Muscle of leg (tissue), 11 donors: Measurements from ENCODE around the gene C1QTNF1. TPM values are rescaled to one million over a fixed set of nuclear protein-coding genes. Genes with fewer than 3 reads are reported as not detected.

Source experiments
- DNase-seq: peaks from one replicate; pipeline ENCODE4 v3.0.0; 2013
- H3K27ac ChIP-seq: one replicate; pipeline ENCODE4 v1.5.1; 2013; ENCODE audit warnings: mild to moderate bottlenecking, low read length, control low read depth
- H3K27me3 ChIP-seq: one replicate; pipeline ENCODE4 v1.6.1; 2013; ENCODE audit warnings: low read length; ENCODE audit not compliant: control insufficient read depth, insufficient read depth
- H3K36me3 ChIP-seq: one replicate; pipeline ENCODE4 v1.6.1; 2013; ENCODE audit warnings: low read length; ENCODE audit not compliant: control insufficient read depth, insufficient read depth
- H3K4me1 ChIP-seq: one replicate; pipeline ENCODE4 v1.6.1; 2013; ENCODE audit warnings: low read length; ENCODE audit not compliant: control insufficient read depth, insufficient read depth
- H3K4me3 ChIP-seq: one replicate; pipeline ENCODE4 v1.5.1; 2013; ENCODE audit warnings: low read length, control low read depth
- H3K9me3 ChIP-seq: replicated peaks from 2 replicates; pipeline ENCODE4 v1.6.1; 2013; ENCODE audit warnings: low read depth, low read length; ENCODE audit not compliant: control insufficient read depth
- WGBS: methylation state at CpG from one replicate; pipeline ENCODE4 v1.1.5; 2013; ENCODE audit warnings: missing lambda C conversion rate; ENCODE audit not compliant: insufficient coverage; 5-methylcytosine and 5-hydroxymethylcytosine counted together
- polyA plus RNA-seq, 8 donors: library from polyadenylated mRNA; unstranded; fragments of 120-200 nt; gene quantifications; one replicate each; pipeline versions ENCODE4 v1.2.1 to v1.2.3, GENCODE V29; 2013; ENCODE audit warnings: inconsistent platforms in 1 of 8, low replicate concordance in 1 of 8; ENCODE audit not compliant: insufficient read length in 8 of 8, insufficient read depth in 1 of 8
- total RNA-seq: library from RNA; stranded (reverse); fragments of 120-200 nt; gene quantifications from one replicate; pipeline ENCODE4 v1.2.4, GENCODE V29; 2013

The C1QTNF1 gene
- total and polyA plus RNA-seq, 9 donors, result 3.3 to 10.9 (median 5.8) TPM

GRCh38 chr17:78993241-78993956 lies 30.6 kb upstream of the C1QTNF1 start:
- WGBS, result 82% methylated on average over 45 of the region's 49 CpGs
- no peak for DNase-seq
- H3K27me3 ChIP-seq, result no peaks in the 10 kb centered on the region
- no peaks in the 10 kb centered on the region for H3K9me3 ChIP-seq
- H3K4me3 ChIP-seq, result no peak overlapping the region
- peaks cover 81% of the 10 kb centered on the region for H3K36me3 ChIP-seq
- peaks cover 18% of the 10 kb centered on the region for H3K4me1 ChIP-seq
- H3K27ac ChIP-seq, result no peak overlapping the region

GRCh38 chr17:78993981-78994671 lies 29.8 kb upstream of the C1QTNF1 start:
- peaks cover 88% of the 10 kb centered on the region for H3K36me3 ChIP-seq
- WGBS, result 92% methylated on average over 12 of the region's 22 CpGs
- H3K4me1 ChIP-seq, result peaks cover 25% of the 10 kb centered on the region
- DNase-seq, result no peak
- H3K27me3 ChIP-seq, result no peaks in the 10 kb centered on the region
- no peak overlapping the region for H3K4me3 ChIP-seq
- no peak overlapping the region for H3K27ac ChIP-seq
- H3K9me3 ChIP-seq, result no peaks in the 10 kb centered on the region

DNA sequence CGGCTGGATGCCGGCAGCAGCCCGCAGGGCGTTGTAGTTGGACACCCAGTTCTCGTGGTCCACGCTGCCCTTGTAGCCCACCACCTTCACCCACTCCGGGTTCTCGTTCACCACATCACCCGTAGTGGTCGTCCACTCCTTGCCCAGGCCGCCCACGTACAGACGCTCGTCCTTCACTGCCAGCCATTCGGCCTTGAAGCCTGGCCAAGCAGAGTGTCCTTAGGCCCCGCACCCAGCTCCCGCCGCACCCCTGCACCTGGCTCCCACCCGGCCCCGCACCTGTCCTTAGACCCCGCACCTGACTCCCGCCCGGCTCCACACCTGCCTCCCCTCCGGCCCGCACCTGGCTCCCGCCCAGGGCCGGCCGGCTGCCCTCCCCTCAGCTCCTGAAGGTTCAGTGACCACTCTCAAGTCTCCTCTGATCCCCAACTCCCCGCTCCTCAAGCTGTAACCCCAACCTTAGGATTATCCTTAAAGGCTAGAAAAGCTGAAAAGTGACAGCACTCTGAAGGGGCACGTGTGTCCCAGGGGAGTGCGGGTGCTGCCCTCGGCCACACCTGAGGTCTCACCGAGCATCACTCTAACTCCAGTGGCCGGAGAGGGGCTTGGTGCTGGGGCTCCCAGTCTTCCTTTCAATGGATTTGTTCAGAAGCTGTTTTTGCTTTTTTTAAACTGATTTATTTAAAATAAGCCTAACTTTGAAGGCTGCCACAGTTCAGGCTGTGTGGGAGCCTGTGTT lies 28.8 kb upstream of the C1QTNF1 start:
- H3K27ac ChIP-seq, result no peak overlapping the region
- no peak overlapping the region for H3K4me3 ChIP-seq
- 91% methylated on average over 33 of the region's 34 CpGs for WGBS
- no peak for DNase-seq
- peaks cover 25% of the 10 kb centered on the region for H3K4me1 ChIP-seq
- no peaks in the 10 kb centered on the region for H3K9me3 ChIP-seq
- no peaks in the 10 kb centered on the region for H3K27me3 ChIP-seq
- peaks cover 87% of the 10 kb centered on the region for H3K36me3 ChIP-seq

DNA sequence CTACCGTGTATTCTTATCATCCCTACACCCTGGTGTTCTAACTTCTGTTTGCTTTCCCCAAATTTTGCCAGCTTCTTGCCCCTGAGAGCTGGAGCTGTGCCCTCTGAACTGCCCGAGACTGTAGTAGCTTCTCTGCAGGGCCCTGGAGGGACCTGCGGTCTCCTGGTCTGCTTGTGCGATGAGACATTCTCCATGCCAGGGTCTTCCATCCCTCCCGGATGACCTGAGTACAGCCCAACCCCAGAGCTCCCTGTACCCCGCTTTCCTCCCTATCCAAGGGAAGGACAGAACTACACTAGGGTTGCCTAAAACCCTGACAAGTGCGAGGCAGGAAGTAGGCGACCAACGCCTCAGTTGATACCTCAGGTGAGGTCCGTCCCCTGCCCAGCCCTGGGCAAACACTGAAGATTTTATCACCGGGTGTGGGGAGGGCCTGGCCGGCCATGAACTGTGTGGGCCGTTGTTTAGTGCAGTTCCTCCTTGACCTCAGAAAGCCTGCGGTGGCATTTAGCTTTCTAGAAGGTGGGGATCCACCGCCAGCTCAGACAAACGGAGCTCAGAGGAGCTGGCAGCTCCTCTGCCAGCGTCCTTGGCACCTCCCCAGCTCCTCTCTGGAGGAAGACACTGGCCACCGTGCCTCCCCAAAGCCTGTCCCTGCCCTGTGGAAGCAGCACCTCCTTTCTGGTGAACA lies 28.1 kb upstream of the C1QTNF1 start:
- H3K27me3 ChIP-seq, result no peaks in the 10 kb centered on the region
- H3K9me3 ChIP-seq, result no peaks in the 10 kb centered on the region
- H3K4me3 ChIP-seq, result no peak overlapping the region
- peaks cover 25% of the 10 kb centered on the region for H3K4me1 ChIP-seq
- DNase-seq, result no peak
- peaks cover 80% of the 10 kb centered on the region for H3K36me3 ChIP-seq
- no peak overlapping the region for H3K27ac ChIP-seq
- WGBS, result 76% methylated on average over 18 of the region's 18 CpGs

DNA sequence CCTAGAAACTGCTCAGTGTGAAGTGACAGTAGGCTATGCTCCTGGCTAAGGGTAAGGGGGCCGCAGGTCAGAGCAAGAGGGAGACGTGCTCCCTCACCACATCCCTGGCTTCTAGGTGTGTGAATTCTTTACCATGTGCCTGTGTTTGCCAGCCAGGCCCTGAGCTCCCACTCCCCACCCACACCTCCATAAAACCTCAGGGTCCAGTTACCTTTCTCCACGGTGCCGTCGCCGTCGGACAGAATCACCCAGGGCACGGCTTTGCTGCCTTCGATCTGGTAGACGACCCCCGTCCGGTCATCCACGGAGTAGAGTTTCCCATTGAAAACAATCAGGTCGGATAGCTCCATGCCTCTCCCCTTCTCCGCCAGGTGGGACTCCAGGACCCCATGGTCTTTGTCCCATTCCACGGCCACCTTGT lies 27.2 kb upstream of the C1QTNF1 start:
- peaks cover 71% of the 10 kb centered on the region for H3K36me3 ChIP-seq
- H3K9me3 ChIP-seq, result no peaks in the 10 kb centered on the region
- peaks cover 25% of the 10 kb centered on the region for H3K4me1 ChIP-seq
- DNase-seq, result no peak
- 87% methylated on average over 14 of the region's 16 CpGs for WGBS
- no peak overlapping the region for H3K4me3 ChIP-seq
- no peaks in the 10 kb centered on the region for H3K27me3 ChIP-seq
- H3K27ac ChIP-seq, result no peak overlapping the region

- H3K27me3 ChIP-seq, result no peaks in the 10 kb centered on the region
- H3K27ac ChIP-seq, result no peak overlapping the region
- 81% methylated on average over 18 of the region's 27 CpGs for WGBS
- peaks cover 72% of the 10 kb centered on the region for H3K36me3 ChIP-seq
- no peak overlapping the region for H3K4me3 ChIP-seq
- DNase-seq, result no peak
- no peaks in the 10 kb centered on the region for H3K9me3 ChIP-seq
- peaks cover 25% of the 10 kb centered on the region for H3K4me1 ChIP-seq
Observed at GRCh38 chr17:78997231-78997741, 26.7 kb upstream of the C1QTNF1 start.

- WGBS, result 82% methylated on average over 3 of the region's 6 CpGs
- no peak for DNase-seq
- Histone ChIP-seq H3K4me1 (peaks cover 25% of the 10 kb centered on the region), H3K36me3 (peaks cover 70% of the 10 kb centered on the region), H3K27ac (no peak overlapping the region), H3K9me3 (no peaks in the 10 kb centered on the region), H3K4me3 (no peak overlapping the region), H3K27me3 (no peaks in the 10 kb centered on the region)
Observed at GRCh38 chr17:78997881-78998280, 26.1 kb upstream of the C1QTNF1 start.

- H3K27me3 ChIP-seq, result no peaks in the 10 kb centered on the region
- no peaks in the 10 kb centered on the region for H3K9me3 ChIP-seq
- H3K36me3 ChIP-seq, result peaks cover 64% of the 10 kb centered on the region
- no peak overlapping the region for H3K4me3 ChIP-seq
- no peak overlapping the region for H3K27ac ChIP-seq
- WGBS, result 80% methylated on average over 23 of the region's 28 CpGs
- peaks cover 25% of the 10 kb centered on the region for H3K4me1 ChIP-seq
- no peak for DNase-seq
Observed at GRCh38 chr17:78998311-78999055, 25.5 kb upstream of the C1QTNF1 start.

DNA sequence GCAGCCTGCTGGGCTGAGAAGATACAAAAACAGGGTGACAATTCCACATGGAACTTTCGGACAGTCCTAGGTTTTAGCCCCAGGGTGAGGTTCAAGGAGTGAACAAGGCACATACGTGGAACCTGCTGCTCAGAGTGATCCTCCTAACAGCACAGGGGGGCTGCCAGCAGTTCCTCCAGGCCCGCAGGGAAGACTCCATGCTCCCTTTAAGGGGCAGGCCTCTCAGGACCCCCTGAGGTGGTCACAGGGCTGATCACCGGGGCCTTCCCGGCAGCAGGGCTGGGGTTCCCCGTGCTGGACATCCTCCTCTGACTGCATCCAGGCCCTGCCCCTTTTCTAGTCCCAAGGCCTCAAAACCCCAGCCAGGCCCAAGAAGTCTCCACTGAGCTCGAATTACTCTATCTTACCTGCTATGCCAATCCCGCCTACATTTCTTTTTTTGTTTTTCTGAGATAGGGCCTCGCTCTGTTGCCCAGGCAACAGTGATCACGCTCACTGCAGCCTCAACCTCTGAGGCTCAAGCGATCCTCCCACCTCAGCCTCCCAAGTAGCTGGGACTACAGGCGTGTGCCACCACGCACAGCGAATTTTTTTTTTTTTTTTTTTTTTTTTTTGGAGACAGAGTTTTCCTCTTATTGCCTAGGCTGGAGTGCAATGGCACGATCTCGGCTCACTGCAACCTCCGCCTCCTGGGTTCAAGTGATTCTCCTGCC lies 24.8 kb upstream of the C1QTNF1 start:
- 74% methylated on average over 11 of the region's 17 CpGs for WGBS
- H3K4me3 ChIP-seq, result no peak overlapping the region
- no peak overlapping the region for H3K27ac ChIP-seq
- H3K4me1 ChIP-seq, result peaks cover 25% of the 10 kb centered on the region
- peaks cover 57% of the 10 kb centered on the region for H3K36me3 ChIP-seq
- no peak for DNase-seq
- H3K9me3 ChIP-seq, result no peaks in the 10 kb centered on the region
- H3K27me3 ChIP-seq, result no peaks in the 10 kb centered on the region
